Activated T-cell treated with anti-CD3 and anti-CD28 coated beads, Interleukin-2, amount 50 U/mL, for 4 hours (primary cell): ENCODE measurements around the gene GSK3A. TPM values are rescaled to one million over a fixed set of nuclear protein-coding genes. Genes with fewer than 3 reads are reported as not detected.
A peak's percentile ranks its signal among the peaks of the same experiment; 100 is the strongest.

ENCODE experiments used
- ATAC-seq, 2 donors: fragments of 200-7000 bp; cut with Tn5 transposase; one replicate each; pipeline ENCODE4 v1.10.0; 2021
- DNase-seq: peaks from one replicate; pipeline ENCODE4 v3.0.0-alpha.2; 2020
- H3K27me3 Mint-ChIP-seq: one replicate; pipeline ENCODE4 v1.8.0; 2021; ENCODE audit warnings: low read depth, mixed read lengths
- H3K36me3 Mint-ChIP-seq: one replicate; pipeline ENCODE4 v1.8.0; 2022; ENCODE audit warnings: mixed read lengths; ENCODE audit not compliant: insufficient read depth
- H3K4me1 Mint-ChIP-seq: one replicate; pipeline ENCODE4 v1.8.0; 2021; ENCODE audit warnings: low read depth, mixed read lengths
- H3K4me3 Mint-ChIP-seq: one replicate; pipeline ENCODE4 v1.8.0; 2021; ENCODE audit warnings: mild to moderate bottlenecking, moderate library complexity, mixed read lengths
- H3K9me3 Mint-ChIP-seq: one replicate; pipeline ENCODE4 v1.8.0; 2021; ENCODE audit warnings: mixed read lengths
- total RNA-seq, 3 donors: library from RNA; stranded (reverse); gene quantifications; one replicate each; pipeline ENCODE4 v1.2.1, GENCODE V29; 2021

The GSK3A gene
- total RNA-seq, 3 donors from 2014 or later: 51.9 to 56.4 (median 55.2) TPM

DNA sequence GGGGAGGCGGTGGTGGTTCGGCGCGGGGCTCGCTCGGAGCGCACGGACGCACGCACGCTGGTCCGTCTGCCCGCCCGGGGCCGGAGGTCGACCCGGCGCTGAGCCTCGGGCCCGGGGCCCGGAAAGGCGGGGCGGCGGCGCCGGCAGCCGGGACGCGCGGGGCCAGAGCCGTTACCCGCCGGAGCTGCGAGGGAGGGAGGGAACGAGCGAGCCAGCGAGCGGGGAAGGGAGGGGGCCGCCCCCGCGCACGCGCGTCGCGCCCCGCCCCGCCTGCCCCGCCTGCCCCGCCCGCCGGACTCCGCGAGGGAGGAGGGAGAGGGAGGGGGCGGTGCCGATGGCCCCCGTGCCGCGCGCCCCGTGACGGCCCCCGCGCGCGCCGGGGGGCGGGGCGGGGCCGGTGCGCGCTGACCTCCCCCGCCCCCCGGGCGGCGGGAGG lies 41.7 kb upstream of the GSK3A start:
- H3K36me3 Mint-ChIP-seq: peaks cover 3% of the 10 kb centered on the region
- no peak overlapping the region for H3K4me3 Mint-ChIP-seq
- H3K27me3 Mint-ChIP-seq: no peaks in the 10 kb centered on the region
- ATAC-seq (peak; percentile 31 to 38), DNase-seq (peak; percentile 69)
- peaks cover 38% of the 10 kb centered on the region for H3K4me1 Mint-ChIP-seq
- no peaks in the 10 kb centered on the region for H3K9me3 Mint-ChIP-seq

DNA sequence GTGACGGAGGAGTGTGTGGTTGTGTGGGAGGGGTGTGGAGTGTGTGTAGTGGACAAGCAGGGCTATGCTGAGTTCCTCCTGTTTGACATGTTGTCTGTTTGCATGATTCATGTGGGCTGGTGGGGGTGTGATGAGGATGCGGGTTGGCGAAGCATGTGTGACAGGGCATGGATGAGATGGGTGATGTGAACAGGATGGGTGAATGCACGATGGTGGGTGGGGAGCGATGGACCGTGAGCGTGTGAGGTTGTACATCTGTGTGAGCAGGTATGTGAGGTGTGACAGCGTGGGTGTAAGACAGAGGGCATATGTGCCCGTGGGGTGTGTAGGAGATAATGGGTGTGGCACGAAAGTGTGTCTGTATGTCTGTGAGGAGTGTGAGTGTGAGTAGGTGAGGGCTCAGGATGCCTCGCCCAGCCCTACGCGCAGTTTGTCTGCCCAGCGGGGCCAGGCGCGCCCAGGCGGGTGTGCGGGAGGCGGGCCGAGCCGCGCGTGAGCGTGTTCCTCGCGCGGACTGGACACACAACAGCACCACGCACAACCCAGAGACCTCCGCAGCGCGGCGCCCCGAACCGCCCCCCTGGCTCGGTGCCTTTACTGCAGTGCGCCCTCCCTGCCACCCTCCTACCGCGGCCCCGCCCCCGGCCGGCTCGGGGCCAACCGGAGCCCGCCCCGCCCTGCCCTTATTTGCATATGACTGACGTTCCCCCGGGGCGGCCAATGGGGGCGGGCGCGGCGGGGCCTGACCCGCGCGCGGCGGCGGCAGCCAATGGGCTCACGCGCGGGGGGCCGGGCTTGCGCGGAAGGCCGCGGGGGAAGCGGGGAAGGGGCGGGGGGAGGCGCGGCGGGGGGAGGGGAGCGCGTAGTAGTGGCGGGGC lies 41.0 kb upstream of the GSK3A start:
- H3K4me3 Mint-ChIP-seq: no peak overlapping the region
- peaks cover 2% of the 10 kb centered on the region for H3K36me3 Mint-ChIP-seq
- DNase-seq: peak; percentile 95
- peak; percentile 71 to 74 for ATAC-seq
- no peaks in the 10 kb centered on the region for H3K9me3 Mint-ChIP-seq
- peaks cover 45% of the 10 kb centered on the region for H3K4me1 Mint-ChIP-seq
- no peaks in the 10 kb centered on the region for H3K27me3 Mint-ChIP-seq

DNA sequence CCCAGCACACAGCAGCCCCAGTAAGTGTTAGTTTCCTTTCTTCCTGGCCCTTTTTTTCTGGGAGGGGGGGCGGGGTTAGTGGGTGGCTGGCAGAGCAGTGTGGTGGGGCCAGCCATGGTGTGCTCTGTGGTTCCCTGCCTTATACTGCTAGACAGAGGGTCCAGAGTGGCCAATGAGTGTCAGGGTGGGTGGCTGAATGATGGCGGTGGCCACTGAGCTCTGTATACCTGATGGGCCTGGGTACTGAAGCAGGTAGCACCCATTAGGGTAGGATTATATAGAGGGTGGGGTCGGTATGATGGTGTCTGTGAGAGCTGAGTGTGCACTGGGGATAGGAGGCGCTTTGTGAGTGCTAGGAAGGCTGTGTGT lies 40.4 kb upstream of the GSK3A start:
- ATAC-seq: no peak
- Mint-ChIP-seq H3K4me1 (peaks cover 48% of the 10 kb centered on the region), H3K27me3 (no peaks in the 10 kb centered on the region), H3K36me3 (no peaks in the 10 kb centered on the region), H3K9me3 (no peaks in the 10 kb centered on the region), H3K4me3 (no peak overlapping the region)
- no peak for DNase-seq

DNA sequence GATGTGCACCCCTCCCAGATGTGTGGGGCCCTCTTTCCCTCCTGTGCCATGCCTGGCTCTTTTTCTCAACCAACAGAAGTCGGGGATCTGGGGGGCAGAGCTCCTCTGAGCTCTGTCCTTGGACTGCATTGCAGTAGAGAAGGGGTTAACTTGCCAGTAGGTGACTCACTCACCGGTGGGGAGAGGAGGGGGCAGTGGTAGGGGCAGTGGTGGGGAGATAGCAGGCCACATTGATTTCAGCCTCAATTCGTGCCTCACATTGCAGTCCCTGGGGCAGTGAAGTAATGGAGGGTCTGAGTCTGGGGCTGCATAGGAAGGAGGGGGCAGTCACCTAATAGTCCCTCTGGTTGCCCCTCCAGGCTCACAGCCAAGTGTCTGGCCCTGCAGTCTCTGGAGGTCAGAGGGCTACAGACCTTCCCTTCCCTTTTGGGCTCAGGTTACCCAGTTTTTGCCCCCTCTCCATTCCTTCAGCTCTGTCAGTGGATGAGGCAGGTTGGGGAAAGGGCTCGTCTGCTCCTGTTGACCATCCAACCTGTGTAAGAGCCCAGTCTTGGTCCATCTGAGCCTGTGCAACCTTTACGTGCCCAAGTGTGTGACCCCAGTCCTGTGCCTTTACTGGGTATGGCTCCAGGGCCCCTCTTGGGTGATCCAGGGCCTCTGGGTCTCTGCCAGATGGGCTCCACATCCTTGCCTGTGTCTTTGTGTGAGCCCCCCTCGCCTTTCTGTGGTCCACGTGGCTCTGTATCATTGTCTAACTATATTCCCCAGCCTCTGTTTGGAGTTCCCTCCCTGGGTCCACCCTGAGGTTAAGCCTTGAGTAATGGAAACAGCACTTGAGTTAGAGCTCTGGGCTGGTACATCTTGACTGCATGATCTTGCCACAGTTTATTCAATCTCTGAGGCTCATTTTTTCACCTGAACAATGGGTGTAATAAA lies 39.7 kb upstream of the GSK3A start:
- DNase-seq (no peak), ATAC-seq (no peak)
- H3K4me1 Mint-ChIP-seq: peaks cover 51% of the 10 kb centered on the region
- no peaks in the 10 kb centered on the region for H3K27me3 Mint-ChIP-seq
- no peaks in the 10 kb centered on the region for H3K36me3 Mint-ChIP-seq
- H3K9me3 Mint-ChIP-seq: no peaks in the 10 kb centered on the region
- peak overlapping the region; percentile 53 for H3K4me3 Mint-ChIP-seq

DNA sequence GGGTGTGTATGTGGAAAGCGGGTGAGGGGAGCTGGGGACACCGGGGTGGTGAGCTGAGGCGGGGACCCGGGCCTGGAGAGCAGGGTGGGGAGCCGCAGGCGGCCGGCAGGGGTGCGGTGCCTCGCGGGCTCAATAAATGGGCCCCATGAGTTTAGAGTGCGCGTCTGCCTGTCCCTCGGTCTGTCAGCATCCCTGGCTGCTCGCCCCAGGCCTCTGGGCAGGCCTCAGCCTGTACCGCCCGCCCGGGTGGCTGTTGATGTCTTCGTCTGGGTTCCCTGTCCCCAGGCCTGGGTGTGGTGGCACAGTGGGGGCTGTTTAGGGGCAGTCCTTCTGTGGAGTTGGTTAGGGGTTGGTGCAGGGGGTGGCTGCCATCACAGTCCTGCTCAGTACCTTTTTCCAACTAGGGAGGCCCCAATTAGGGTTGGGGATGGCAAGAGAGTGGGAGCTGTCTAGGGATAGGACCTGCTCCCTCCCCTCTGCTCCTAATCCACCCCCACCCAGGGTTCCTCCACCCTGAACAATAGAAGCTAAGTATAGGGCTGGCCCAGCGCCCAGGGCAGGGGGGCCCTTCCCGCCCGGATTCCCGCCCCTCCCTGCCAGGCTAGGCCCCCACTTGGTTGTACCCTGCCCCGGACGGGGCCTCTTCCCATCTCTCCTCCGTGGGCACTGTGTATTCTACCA lies 38.9 kb upstream of the GSK3A start:
- ATAC-seq (no peak), DNase-seq (no peak)
- Mint-ChIP-seq H3K27me3 (no peaks in the 10 kb centered on the region), H3K4me3 (peak overlapping the region; percentile 65), H3K4me1 (peaks cover 58% of the 10 kb centered on the region), H3K36me3 (no peaks in the 10 kb centered on the region), H3K9me3 (no peaks in the 10 kb centered on the region)

DNA sequence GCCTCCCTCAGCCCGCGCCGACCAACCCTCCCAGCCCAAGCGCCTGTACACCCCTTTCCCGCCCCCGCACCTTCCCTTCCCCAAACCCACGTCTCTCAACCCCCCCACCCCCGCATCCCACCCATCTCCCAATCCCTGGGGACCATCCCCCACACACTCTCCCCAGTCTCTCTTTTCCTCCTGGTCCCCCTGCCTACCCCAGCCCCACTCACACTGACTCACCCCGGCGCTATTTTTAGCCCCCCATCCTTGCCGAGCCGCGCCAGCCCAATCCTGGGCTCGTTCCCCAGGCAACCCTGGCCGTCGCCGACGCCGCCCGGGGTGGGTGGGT lies 38.4 kb upstream of the GSK3A start:
- Mint-ChIP-seq H3K9me3 (no peaks in the 10 kb centered on the region), H3K4me3 (peak overlapping the region; percentile 65), H3K4me1 (peaks cover 58% of the 10 kb centered on the region), H3K27me3 (no peaks in the 10 kb centered on the region), H3K36me3 (no peaks in the 10 kb centered on the region)
- no peak for DNase-seq
- ATAC-seq: no peak

DNA sequence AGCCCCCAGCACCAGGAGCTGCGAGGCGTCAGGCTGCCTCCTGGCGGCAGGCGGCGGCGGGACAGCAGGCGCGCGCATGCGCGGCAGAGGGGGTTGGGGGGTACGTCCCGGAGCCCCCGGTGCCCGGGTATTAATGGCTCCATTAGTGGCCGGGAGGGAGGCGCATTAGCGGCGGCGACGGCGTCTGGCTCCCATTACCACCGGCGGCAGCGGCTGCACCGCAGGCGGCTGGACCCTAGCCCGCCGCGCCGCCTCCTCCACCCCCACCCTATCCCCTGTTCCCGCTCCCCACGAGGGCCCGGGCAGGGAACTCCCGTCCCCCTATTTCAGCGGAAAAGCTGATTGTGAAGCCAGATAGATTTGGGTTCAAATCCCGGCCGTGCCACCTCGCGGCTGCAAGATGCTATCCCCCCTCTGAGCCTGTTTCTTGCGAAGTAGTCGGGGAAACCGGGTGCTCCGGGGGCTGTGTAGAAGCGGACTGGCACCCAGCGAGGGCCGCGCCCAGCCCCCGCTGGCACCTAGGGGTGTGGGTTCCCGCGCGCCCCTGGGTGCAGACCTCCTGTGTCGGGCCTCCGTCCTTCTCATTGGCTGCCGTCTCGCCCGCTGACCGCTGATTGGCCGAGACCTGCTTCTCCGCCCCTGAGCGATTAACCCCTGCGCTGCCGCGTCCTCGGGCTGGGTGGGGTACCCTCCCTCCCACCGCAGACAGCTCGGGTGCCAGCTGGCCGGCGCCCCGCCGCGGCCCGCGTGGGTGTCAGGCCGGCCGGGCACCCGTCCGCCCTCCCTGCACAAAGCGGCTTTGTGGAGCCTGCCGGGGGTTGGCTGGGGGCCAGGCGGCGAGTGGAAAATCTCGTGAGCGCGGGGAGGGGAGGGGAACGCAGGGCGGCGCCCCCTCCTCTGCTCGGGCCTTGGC lies 37.8 kb upstream of the GSK3A start:
- DNase-seq (peak; percentile 75), ATAC-seq (peak; percentile 49)
- no peaks in the 10 kb centered on the region for H3K27me3 Mint-ChIP-seq
- no peaks in the 10 kb centered on the region for H3K9me3 Mint-ChIP-seq
- H3K4me3 Mint-ChIP-seq: peak overlapping the region; percentile 89
- H3K4me1 Mint-ChIP-seq: peaks cover 55% of the 10 kb centered on the region
- no peaks in the 10 kb centered on the region for H3K36me3 Mint-ChIP-seq

DNA sequence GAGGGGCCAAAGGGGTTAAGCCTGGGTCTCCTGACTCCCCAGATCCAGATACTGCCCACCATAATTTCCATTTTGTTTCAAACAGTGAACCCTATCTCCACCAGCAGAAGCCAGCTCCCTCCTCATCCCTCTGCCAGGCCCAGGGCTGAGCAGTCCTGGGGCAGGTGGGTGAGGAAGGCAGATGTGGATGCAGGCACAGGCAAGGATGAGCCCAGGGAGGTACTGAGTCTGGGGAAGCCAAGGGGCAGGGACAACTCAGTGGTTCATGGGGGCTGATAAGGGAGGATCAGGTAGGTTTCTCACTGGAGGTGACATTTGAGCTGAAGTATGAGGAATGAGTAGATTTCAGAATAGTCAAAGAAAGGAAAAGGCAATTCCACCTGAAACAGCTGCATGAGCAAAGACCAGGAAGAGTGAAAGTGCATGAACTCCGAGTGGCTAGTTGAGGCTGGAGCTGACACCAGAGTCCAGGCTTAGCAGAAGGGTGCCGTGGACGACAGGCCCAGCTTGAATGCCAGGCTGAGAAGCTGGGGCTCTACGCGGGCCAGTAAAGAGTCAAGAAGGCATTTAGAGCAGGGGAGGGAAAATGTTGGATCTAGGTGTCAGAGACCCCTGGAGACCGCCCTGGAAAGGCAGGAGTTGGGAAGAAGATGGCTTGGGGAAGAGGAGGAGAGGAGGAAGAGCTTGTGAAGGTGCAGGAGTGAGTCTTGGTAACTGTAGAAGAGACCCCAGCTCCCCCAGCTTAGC lies 36.9 kb upstream of the GSK3A start:
- no peak for ATAC-seq
- no peaks in the 10 kb centered on the region for H3K9me3 Mint-ChIP-seq
- H3K27me3 Mint-ChIP-seq: no peaks in the 10 kb centered on the region
- peaks cover 56% of the 10 kb centered on the region for H3K4me1 Mint-ChIP-seq
- H3K36me3 Mint-ChIP-seq: peaks cover 6% of the 10 kb centered on the region
- no peak for DNase-seq
- peak overlapping the region; percentile 89 for H3K4me3 Mint-ChIP-seq

DNA sequence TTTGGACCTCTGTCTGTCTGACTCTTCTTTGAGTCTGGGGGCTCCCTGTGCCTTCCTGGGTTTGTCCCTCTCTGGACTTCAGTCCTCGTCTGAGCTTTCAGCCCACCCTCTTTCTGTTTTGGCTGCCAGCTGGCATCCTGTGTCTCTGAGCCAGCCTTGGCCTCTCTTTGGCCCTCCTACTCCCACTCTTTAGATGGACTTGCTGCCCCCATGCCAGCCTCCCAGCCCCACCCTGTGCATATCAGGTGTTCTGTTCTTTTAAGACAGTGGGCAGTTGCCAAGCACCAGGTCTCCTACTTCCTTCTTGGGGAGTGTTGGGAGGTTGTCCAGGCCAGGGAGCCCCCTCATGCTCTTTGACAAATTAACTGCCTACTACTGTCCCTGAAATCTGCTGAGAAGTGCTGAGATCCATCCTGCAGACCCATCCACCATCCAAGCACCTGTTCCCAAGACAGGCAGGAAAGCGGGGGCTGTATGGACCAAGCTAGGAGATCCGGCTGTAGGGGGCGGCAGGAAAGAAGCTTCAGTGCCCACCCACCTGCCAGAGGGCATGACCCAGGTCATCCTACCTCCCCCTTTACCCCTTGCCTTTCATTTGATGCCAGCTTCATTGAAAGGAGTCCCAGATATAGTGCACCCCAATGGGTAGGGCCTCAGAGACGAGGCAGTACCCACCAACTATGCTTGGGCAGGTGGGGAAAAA lies 36.2 kb upstream of the GSK3A start:
- Mint-ChIP-seq H3K9me3 (no peaks in the 10 kb centered on the region), H3K4me1 (peaks cover 56% of the 10 kb centered on the region), H3K27me3 (no peaks in the 10 kb centered on the region), H3K36me3 (peaks cover 6% of the 10 kb centered on the region), H3K4me3 (peak overlapping the region; percentile 89)
- DNase-seq: no peak
- no peak for ATAC-seq

DNA sequence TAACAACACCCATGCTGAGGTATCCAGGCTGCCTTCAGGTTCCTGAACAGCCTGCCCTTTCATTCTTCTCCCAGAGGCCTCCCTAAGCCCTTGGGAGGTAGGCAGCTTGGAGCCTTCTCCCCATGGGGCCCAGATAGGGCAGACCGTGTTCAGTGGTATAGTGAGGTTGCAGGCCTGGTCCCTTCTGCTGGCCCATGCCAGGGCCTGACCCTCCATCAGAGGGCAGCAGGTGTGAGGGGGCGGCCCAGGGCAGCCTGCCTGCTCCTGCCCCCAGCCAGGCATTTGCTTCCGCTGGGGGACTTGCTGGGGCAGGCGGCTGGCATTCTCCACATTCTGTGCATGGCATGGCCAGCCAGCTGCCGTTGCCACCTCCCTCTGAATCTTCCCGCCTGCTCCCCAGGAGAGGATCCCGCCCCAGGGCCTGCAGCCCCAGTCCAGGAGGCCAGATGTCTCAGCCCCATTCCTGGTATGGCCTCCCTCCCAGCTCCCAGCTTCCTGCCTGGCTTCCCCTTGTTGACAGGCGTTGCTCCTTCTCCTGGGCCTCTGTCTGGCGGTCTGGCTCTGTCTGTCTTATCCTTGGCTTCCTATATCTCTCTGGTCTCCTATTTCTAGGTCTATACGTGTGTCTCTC lies 35.5 kb upstream of the GSK3A start:
- H3K36me3 Mint-ChIP-seq: peaks cover 9% of the 10 kb centered on the region
- ATAC-seq: no peak
- DNase-seq: no peak
- H3K9me3 Mint-ChIP-seq: no peaks in the 10 kb centered on the region
- H3K27me3 Mint-ChIP-seq: no peaks in the 10 kb centered on the region
- H3K4me1 Mint-ChIP-seq: peaks cover 56% of the 10 kb centered on the region
- H3K4me3 Mint-ChIP-seq: no peak overlapping the region

DNA sequence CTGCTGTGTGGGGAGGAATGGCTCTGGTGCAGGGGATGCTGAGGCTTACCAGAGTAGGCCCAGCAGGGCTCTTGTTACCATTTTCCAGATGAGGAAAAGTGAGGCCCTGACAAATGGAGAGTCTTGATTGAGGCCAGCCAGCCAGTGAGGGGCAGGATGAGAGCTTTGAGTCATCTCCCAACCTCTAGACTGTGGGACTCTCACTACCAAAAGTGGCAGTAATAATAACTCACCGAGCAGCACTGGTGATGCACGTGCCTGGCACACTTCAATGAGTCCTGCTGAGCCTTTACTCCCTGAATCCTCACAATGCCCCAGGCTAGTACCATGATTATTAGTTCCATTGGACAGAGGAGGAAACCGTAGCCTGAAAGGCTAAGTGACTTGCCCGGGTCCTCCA lies 34.4 kb upstream of the GSK3A start:
- H3K4me1 Mint-ChIP-seq: peaks cover 48% of the 10 kb centered on the region
- peak in 1 of 2 donors; percentile 19 for ATAC-seq
- H3K36me3 Mint-ChIP-seq: peaks cover 9% of the 10 kb centered on the region

DNA sequence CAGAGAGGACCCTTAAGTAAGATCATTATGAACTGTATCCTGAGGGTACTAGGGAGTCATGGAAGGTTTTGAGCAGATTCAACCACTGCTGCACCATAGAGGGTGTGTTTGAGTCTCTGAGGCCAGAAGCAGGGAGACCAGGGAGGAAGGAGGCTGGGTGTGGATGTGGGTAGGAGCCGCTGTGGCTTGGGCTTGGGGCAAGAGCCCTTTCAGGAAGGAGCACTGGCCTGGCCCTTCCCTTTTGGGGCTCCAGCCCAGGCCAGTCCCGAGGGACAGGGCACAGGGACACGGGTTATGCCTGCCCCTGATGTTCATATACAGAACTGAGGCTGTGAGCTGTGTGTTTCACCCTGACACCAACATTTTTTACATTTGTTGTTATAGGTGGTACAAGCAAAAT lies 33.9 kb upstream of the GSK3A start:
- Mint-ChIP-seq H3K27me3 (no peaks in the 10 kb centered on the region), H3K4me1 (peaks cover 48% of the 10 kb centered on the region), H3K4me3 (peak overlapping the region; percentile 3), H3K9me3 (no peaks in the 10 kb centered on the region), H3K36me3 (peaks cover 14% of the 10 kb centered on the region)
- no peak for ATAC-seq
- DNase-seq: no peak

More for the DNA sequence above, 34.4 kb upstream of the GSK3A start:
- Mint-ChIP-seq H3K27me3 (no peaks in the 10 kb centered on the region), H3K4me3 (no peak overlapping the region), H3K9me3 (no peaks in the 10 kb centered on the region)
- DNase-seq: no peak
